H1 (cell line): ENCODE data around the gene RBM47. TPM values are rescaled to one million over a fixed set of nuclear protein-coding genes. Genes with fewer than 3 reads are reported as not detected.

Experiments used
- BRCA1 ChIP-seq: IDR thresholded peaks from 2 replicates; pipeline ENCODE4 v1.6.1; 2012; ENCODE audit warnings: low read depth, low read length, improper control_type of control experiment
- CHD7 ChIP-seq: fragments of 300-600 bp; sonication (generic); IDR thresholded peaks from 2 replicates; pipeline ENCODE4 v1.7.1; 2012; ENCODE audit warnings: low read length, moderate library complexity, mild to moderate bottlenecking, inconsistent platforms; ENCODE audit not compliant: insufficient replicate concordance
- CTBP2 ChIP-seq: IDR thresholded peaks from 2 replicates; pipeline ENCODE4 v1.7.0; 2011; ENCODE audit warnings: borderline replicate concordance, mild to moderate bottlenecking, moderate library complexity, mixed read lengths, low read length; ENCODE audit not compliant: insufficient read depth, insufficient read length
- KDM1A ChIP-seq: fragments of 200-600, 300-600 bp; sonication (generic); IDR thresholded peaks from 2 replicates; pipeline ENCODE4 v1.7.1; 2016; ENCODE audit warnings: mild to moderate bottlenecking, low read length, borderline replicate concordance
- NRF1 ChIP-seq: IDR thresholded peaks from 2 replicates; pipeline ENCODE4 v1.6.1; 2011; ENCODE audit warnings: mild to moderate bottlenecking, low read depth, low read length, improper control_type of control experiment
- PHF8 ChIP-seq: fragments of 200-600 bp; sonication (generic); conservative IDR thresholded peaks from 2 replicates; pipeline ENCODE4 v1.7.1; 2012; ENCODE audit warnings: low read depth, mild to moderate bottlenecking, inconsistent platforms, low read length, moderate library complexity
- RNF2 ChIP-seq: fragments of 200-900, 300-1000 bp; sonication (generic); IDR thresholded peaks from 2 replicates; pipeline ENCODE4 v1.7.1; 2016; ENCODE audit warnings: borderline replicate concordance, low read depth, mild to moderate bottlenecking, antibody characterized with exemption, low read length; ENCODE audit not compliant: poor library complexity, severe bottlenecking; ENCODE audit errors: missing control alignments
- SP2 ChIP-seq: IDR thresholded peaks from 2 replicates; pipeline ENCODE4 v1.6.1; 2012; ENCODE audit warnings: mild to moderate bottlenecking, low read length, inconsistent platforms
- SUZ12 ChIP-seq: fragments of 200-600 bp; sonication (generic); IDR thresholded peaks from 2 replicates; pipeline ENCODE4 v1.6.1; 2012; ENCODE audit warnings: mild to moderate bottlenecking, inconsistent platforms, low read length, moderate library complexity, mixed read lengths
- polyA plus RNA-seq, 7 experiments: library from polyadenylated mRNA; depleted of rRNA in 3 of 7; stranded (reverse) in 5 of 7; unstranded in 2 of 7; fragments of >200 nt in 5 of 7; fragments of 200-250 nt in 2 of 7; gene quantifications; 1 replicate in 5 of 7; 2 replicates in 1 of 7; 4 replicates in 1 of 7; pipeline versions ENCODE4 v1.2.1 to v1.2.3, GENCODE V29; 2011 to 2013; ENCODE audit warnings: missing spikeins in 2 of 7, mixed read lengths in 2 of 7
- total RNA-seq: library from RNA; stranded (reverse); fragmentation: NEBNext Ultra II Directional; extraction: Animal tissue kit (Norgen Biotek cat#: 25700); gene quantifications from 2 replicates; pipeline ENCODE4 v1.2.1, GENCODE V29; 2021

RBM47 gene
- total and polyA plus RNA-seq, 2 of the 8 experiments (the other 6 are each of a cell fraction or from before 2014, with no cell fraction given) = 42.8 to 78.9 TPM

- TF ChIP-seq CHD7 (no peak), KDM1A (no peak), PHF8 (no peak), CTBP2 (no peak), NRF1 (no peak), SUZ12 (no peak), BRCA1 (no peak), SP2 (no peak), RNF2 (no peak)
These were observed 230.1 kb downstream of the RBM47 start (continued) for GRCh38 chr4:40399578-40399977.
